ENCODE results near the gene TIMP2.

- TF ChIP-seq CTCF (IDR thresholded peaks at IDR 0.05; ENCODE audit: low read depth, low read length, poor library complexity, severe bottlenecking) (no peak), EZH2phosphoT487 (IDR thresholded peaks at IDR 0.05; ENCODE audit: borderline replicate concordance, low read length) (no peak)
These were observed 121.9 kb downstream of the TIMP2 start for GRCh38 chr17:78803186-78803845.

Measured in DOHH2 (cell line).